Kidney epithelial cell (primary cell): ENCODE measurements around the gene KIAA1671. TPM values are rescaled to one million over a fixed set of nuclear protein-coding genes. Genes with fewer than 3 reads are reported as not detected.

Experiments used
- DNase-seq: peaks from one replicate; pipeline ENCODE4 v3.0.0-alpha.2; 2010; ENCODE audit warnings: low read depth
- H3K27me3 ChIP-seq: 2 replicates; pipeline ENCODE4 v1.6.0; 2011; ENCODE audit warnings: low read length; ENCODE audit not compliant: control insufficient read depth, insufficient read depth
- H3K36me3 ChIP-seq: 2 replicates; pipeline ENCODE4 v1.5.1; 2011; ENCODE audit warnings: low read length; ENCODE audit not compliant: control insufficient read depth, insufficient read depth
- H3K4me3 ChIP-seq: 2 replicates; pipeline ENCODE4 v1.5.1; 2011; ENCODE audit warnings: low read depth, mild to moderate bottlenecking, control low read depth, low read length
- CTCF ChIP-seq: IDR thresholded peaks from 2 replicates; pipeline ENCODE4 v1.5.1; 2011; ENCODE audit warnings: mild to moderate bottlenecking, moderate library complexity, low read length, control low read depth, inconsistent platforms; ENCODE audit not compliant: insufficient read depth, poor library complexity, severe bottlenecking
- total RNA-seq: library from RNA; depleted of rRNA; stranded (reverse); fragments of >200 nt; gene quantifications from 2 replicates; pipeline ENCODE4 v1.2.3, GENCODE V29; 2015

The KIAA1671 gene
- total RNA-seq, 1 donor from 2014 or later, result 32.3 TPM

DNA sequence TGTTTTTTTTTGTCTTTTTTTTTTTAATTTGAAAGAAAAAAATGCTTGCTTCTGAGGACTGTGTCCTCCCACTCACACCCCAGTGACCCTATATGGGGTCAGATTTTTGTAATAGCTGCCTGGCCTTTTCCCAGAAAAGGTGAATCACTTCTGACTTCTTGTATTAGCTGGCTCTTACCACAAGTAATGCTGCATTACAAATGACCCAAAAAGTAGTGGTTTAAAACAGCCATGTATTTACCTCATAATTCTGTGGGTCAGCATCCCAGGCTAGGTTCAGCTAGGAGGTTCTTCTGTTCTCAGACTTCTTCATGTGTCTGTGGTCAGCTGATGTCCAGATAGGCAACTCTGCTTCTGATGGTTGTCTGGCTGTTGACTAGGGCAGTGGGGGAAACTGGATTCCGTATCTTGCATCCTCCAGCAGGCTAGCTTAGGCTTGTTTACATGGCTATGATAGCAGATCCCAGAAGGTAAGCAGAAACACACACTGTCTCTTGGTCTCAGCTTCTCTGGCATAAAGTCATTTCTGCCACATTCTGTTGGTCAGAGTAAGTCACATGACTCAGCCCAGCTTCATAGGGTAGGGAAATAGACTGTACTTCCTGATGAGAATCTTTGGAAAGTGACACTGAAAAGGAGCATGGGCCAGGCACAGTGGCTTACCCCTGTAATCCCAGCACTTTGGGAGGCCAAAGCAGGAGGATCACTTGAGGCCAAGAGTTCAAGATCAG, 25.5 kb upstream of the KIAA1671 start:
- DNase-seq, result no peak
- Histone ChIP-seq H3K4me3 (no peak overlapping the region), H3K36me3 (no peaks in the 10 kb centered on the region), H3K27me3 (no peaks in the 10 kb centered on the region)
- TF ChIP-seq CTCF, result no peak

- no peaks in the 10 kb centered on the region for H3K36me3 ChIP-seq
- TF ChIP-seq CTCF, result no peak
- no peak overlapping the region for H3K4me3 ChIP-seq
- H3K27me3 ChIP-seq, result no peaks in the 10 kb centered on the region
- DNase-seq, result no peak
Measured at GRCh38 chr22:24928322-24928721, 24.2 kb upstream of the KIAA1671 start.

DNA sequence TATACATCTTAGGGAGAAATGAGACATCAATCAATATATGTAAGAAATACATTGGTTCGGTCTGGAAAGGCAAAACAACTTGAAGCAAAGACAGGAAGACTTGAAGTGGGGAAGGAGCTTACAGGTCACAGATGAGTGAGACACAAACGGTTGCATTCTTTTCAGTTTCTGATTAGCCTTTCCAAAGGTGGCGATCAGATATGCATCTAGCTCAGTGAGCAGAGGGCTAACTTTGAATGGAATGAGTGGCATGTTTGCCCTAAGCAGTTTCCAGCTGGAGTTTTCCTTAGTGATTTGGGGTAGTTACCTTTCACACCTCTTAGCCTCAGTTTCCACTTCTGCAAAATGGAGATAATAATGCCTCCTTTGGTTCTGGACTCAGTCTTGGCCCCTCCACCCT, 21.8 kb upstream of the KIAA1671 start:
- no peak for TF ChIP-seq CTCF
- Histone ChIP-seq H3K4me3 (no peak overlapping the region), H3K27me3 (no peaks in the 10 kb centered on the region), H3K36me3 (no peaks in the 10 kb centered on the region)
- no peak for DNase-seq

DNA sequence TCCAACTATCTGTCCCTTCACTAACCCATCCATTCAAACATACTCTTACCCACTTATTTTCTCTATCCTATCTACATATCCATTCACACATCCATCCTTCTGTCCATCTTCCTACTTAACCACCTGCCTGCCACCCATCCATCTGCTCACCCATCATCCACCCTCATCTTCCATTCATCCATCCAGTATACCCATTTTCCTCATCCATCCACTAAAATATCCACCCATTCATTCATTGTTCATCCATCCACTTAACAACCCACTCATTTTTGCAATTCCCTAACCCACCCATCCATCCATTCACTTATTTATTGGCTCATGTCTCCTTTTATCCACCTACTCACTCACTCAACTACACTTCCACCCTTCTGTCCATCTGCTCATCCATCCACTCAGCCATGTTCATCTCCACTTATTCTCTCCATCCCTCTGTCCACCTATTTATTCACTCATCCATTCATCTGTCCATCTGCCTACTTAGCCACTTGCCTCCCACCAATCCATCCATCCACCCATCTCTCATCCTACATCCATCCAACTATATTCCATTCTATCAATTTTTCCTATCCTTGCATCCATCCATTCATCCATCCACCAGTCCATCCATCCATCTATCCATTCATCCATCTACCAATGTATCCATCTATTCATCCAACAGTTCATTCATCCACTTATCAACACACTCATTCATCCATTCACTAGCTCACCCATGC, 16.6 kb upstream of the KIAA1671 start:
- DNase-seq, result no peak
- Histone ChIP-seq H3K27me3 (peaks cover 3% of the 10 kb centered on the region), H3K36me3 (no peaks in the 10 kb centered on the region), H3K4me3 (no peak overlapping the region)
- TF ChIP-seq CTCF, result no peak

GRCh38 chr22:24937114-24937513, 15.4 kb upstream of the KIAA1671 start:
- Histone ChIP-seq H3K4me3 (no peak overlapping the region), H3K27me3 (peaks cover 3% of the 10 kb centered on the region), H3K36me3 (no peaks in the 10 kb centered on the region)
- peak; percentile 48 for TF ChIP-seq CTCF
- no peak for DNase-seq

- peak; percentile 75 for TF ChIP-seq CTCF
- no peak for DNase-seq
- Histone ChIP-seq H3K27me3 (peaks cover 3% of the 10 kb centered on the region), H3K4me3 (no peak overlapping the region), H3K36me3 (no peaks in the 10 kb centered on the region)
Measured at GRCh38 chr22:24938741-24939341, 13.7 kb upstream of the KIAA1671 start.
